ENCODE measurements around the gene PRR36. TPM values are rescaled to one million over a fixed set of nuclear protein-coding genes. Genes with fewer than 3 reads are reported as not detected.
A peak's percentile ranks its signal among the peaks of the same experiment; 100 is the strongest.

Gene PRR36
- total and polyA plus RNA-seq, 10 of the 15 experiments (the other 5 are each of a cell fraction or from before 2014, with no cell fraction given): 0.04 TPM; not detected in 9

GRCh38 chr19:7903244-7904073 lies 29.3 kb upstream of the PRR36 start, which contains the start of gene MAP2K7 (continued):
- TF ChIP-seq PKNOX1 (IDR thresholded peaks at IDR 0.05) (peak; percentile 62), ZNF687 (IDR thresholded peaks at IDR 0.05) (peak; percentile 83), MXI1 (IDR thresholded peaks at IDR 0.05; ENCODE audit: low read depth, low read length) (peak; percentile 19), PBX3 (IDR thresholded peaks at IDR 0.05; ENCODE audit: insufficient replicate concordance, low read depth, low read length) (peak; percentile 46), RB1 (IDR thresholded peaks at IDR 0.05; ENCODE audit: borderline replicate concordance) (peak; percentile 44), ZBTB40 (IDR thresholded peaks at IDR 0.05; ENCODE audit: borderline replicate concordance) (no peak), IKZF1 (conservative IDR thresholded peaks at IDR 0.05) (peak; percentile 100), BACH1 (IDR thresholded peaks at IDR 0.05; ENCODE audit: borderline replicate concordance) (no peak; the same call in 1 of the 2 replicates), MYC (IDR thresholded peaks at IDR 0.05; ENCODE audit: insufficient read depth, insufficient read length, insufficient replicate concordance, low read length, severe bottlenecking) (peak; percentile 84), BCL11A (IDR thresholded peaks at IDR 0.05; ENCODE audit: low read depth, low read length) (0 out of 2 replicates have a peak, but pooled peaks have one; percentile 3), EED (IDR thresholded peaks at IDR 0.05; ENCODE audit: low read depth) (peak; percentile 68), SP1 (IDR thresholded peaks at IDR 0.05; ENCODE audit: low read depth, low read length) (peak; percentile 61), BHLHE40 (IDR thresholded peaks at IDR 0.05; ENCODE audit: borderline replicate concordance in 1 of 2, low read depth in 2 of 2, low read length in 1 of 2) (peak; percentile 88 to 94), RELB (IDR thresholded peaks at IDR 0.05; ENCODE audit: low read depth) (peak; percentile 23; the same call in 1 of the 2 replicates), HCFC1 (IDR thresholded peaks at IDR 0.05; ENCODE audit: low read length) (peak; percentile 66), NR2C1 (IDR thresholded peaks at IDR 0.05) (0 out of 2 replicates have a peak, but pooled peaks have one; percentile 4)
